GM06990 (cell line): ENCODE results near the gene PTPRA.

Experiments
- DNase-seq: peaks from one replicate; pipeline ENCODE4 v3.0.0-alpha.2; 2011; ENCODE audit not compliant: insufficient read length; ENCODE audit errors: extremely low read depth
- H3K27me3 ChIP-seq: replicated peaks from 2 replicates; pipeline ENCODE4 v1.6.0; 2011; ENCODE audit warnings: low read length; ENCODE audit not compliant: control insufficient read depth, insufficient read depth
- H3K36me3 ChIP-seq: 2 replicates; pipeline ENCODE4 v1.5.1; 2011; ENCODE audit warnings: low read length; ENCODE audit not compliant: control insufficient read depth, insufficient read depth
- H3K4me3 ChIP-seq: replicated peaks from 2 replicates; pipeline ENCODE4 v1.5.1; 2011; ENCODE audit warnings: low read depth, mild to moderate bottlenecking, control low read depth, low read length
- CTCF ChIP-seq: IDR thresholded peaks from 2 replicates; pipeline ENCODE4 v1.5.1; 2011; ENCODE audit warnings: low read length, control low read depth, mild to moderate bottlenecking, inconsistent platforms; ENCODE audit not compliant: insufficient read depth, poor library complexity, severe bottlenecking

PTPRA gene

DNA sequence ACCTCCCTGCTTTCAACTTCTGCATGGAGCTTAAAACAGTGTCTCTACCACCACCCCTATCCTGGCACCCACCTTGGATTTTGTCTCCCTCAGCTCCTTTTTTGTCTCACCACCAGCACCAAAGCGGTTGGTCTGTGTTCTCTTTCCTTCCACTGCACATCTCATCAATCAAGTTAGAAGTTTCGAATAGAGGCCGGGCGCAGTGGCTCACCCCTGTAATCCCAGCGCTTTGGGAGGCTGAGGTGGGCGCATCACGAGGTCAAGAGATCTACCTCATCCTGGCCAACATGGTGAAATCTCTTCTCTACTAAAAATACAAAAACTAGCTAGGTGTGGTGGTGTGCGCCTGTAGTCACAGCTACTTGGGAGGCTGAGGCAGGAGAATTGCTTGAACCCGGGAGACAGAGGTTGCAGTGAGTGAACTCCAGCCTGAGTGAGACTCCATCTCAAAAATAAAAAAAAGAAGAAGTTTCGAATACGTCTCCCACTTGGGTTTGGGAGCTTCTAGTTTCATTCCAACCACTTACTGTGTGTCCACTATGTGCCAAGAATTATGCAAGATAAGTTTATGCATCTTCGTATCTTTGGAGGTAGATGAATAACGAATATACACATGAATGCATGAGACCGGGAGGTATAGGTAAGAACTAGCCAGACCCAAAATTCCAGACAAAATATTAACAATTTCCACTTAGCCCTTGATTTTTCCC, 38.7 kb upstream of the PTPRA start:
- Histone ChIP-seq H3K36me3 (no peaks in the 10 kb centered on the region; the same call in 1 of the 2 replicates), H3K4me3 (no peak overlapping the region), H3K27me3 (no peaks in the 10 kb centered on the region)
- TF ChIP-seq CTCF, result no peak
- DNase-seq, result no peak

GRCh38 chr20:2835331-2835796, 37.9 kb upstream of the PTPRA start:
- no peaks in the 10 kb centered on the region for H3K27me3 ChIP-seq
- TF ChIP-seq CTCF, result no peak
- no peaks in the 10 kb centered on the region; the same call in 1 of the 2 replicates for H3K36me3 ChIP-seq
- no peak overlapping the region for H3K4me3 ChIP-seq
- no peak for DNase-seq

- no peak for DNase-seq
- H3K36me3 ChIP-seq, result no peaks in the 10 kb centered on the region; the same call in 1 of the 2 replicates
- H3K4me3 ChIP-seq, result no peak overlapping the region
- no peaks in the 10 kb centered on the region for H3K27me3 ChIP-seq
- TF ChIP-seq CTCF, result no peak
These were observed 37.2 kb upstream of the PTPRA start for GRCh38 chr20:2836035-2836434.

- Histone ChIP-seq H3K27me3 (no peaks in the 10 kb centered on the region), H3K36me3 (no peaks in the 10 kb centered on the region; the same call in 1 of the 2 replicates)
These were observed 35.9 kb upstream of the PTPRA start for GRCh38 chr20:2837221-2837960.

GRCh38 chr20:2838170-2838797, 35.0 kb upstream of the PTPRA start:
- DNase-seq, result peak; percentile 69
- Histone ChIP-seq H3K36me3 (no peaks in the 10 kb centered on the region; the same call in 1 of the 2 replicates), H3K4me3 (no peak overlapping the region), H3K27me3 (no peaks in the 10 kb centered on the region)
- TF ChIP-seq CTCF, result no peak

More at GRCh38 chr20:2837221-2837960, 35.9 kb upstream of the PTPRA start:
- no peak for TF ChIP-seq CTCF
- no peak overlapping the region for H3K4me3 ChIP-seq
- no peak for DNase-seq
